Gastrocnemius medialis (tissue), 4 donors: Measurements from ENCODE around the gene CHN2.

Source experiments
- POLR2A ChIP-seq, 2 donors: fragments of 450-650 bp; IDR thresholded peaks; one replicate each; pipeline ENCODE4 v1.6.1; 2017; ENCODE audit warnings: antibody characterized with exemption in 2 of 2, mild to moderate bottlenecking in 2 of 2, moderate library complexity in 2 of 2
- TF ChIP-seq, protein P1 (sequence below), 5 experiments: fragments of 450-650 bp in 3 of 5; fragments of 200-600 bp in 2 of 5; sonication (generic) in 2 of 5; IDR thresholded peaks in 4 of 5; conservative IDR thresholded peaks in 1 of 5; 1 replicate in 4 of 5; 2 replicates in 1 of 5; pipeline ENCODE4 v1.5.1; 2016 to 2019; ENCODE audit warnings: antibody characterized with exemption in 5 of 5, mild to moderate bottlenecking in 3 of 5, moderate library complexity in 3 of 5

- TF ChIP-seq, protein P1, sequence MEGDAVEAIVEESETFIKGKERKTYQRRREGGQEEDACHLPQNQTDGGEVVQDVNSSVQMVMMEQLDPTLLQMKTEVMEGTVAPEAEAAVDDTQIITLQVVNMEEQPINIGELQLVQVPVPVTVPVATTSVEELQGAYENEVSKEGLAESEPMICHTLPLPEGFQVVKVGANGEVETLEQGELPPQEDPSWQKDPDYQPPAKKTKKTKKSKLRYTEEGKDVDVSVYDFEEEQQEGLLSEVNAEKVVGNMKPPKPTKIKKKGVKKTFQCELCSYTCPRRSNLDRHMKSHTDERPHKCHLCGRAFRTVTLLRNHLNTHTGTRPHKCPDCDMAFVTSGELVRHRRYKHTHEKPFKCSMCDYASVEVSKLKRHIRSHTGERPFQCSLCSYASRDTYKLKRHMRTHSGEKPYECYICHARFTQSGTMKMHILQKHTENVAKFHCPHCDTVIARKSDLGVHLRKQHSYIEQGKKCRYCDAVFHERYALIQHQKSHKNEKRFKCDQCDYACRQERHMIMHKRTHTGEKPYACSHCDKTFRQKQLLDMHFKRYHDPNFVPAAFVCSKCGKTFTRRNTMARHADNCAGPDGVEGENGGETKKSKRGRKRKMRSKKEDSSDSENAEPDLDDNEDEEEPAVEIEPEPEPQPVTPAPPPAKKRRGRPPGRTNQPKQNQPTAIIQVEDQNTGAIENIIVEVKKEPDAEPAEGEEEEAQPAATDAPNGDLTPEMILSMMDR (IDR thresholded peaks at IDR 0.05 in 4 of 5, conservative IDR thresholded peaks at IDR 0.05 in 1 of 5) = no peak
- TF ChIP-seq POLR2A (IDR thresholded peaks at IDR 0.05) = no peak
Measured at GRCh38 chr7:29193316-29194205, 1.0 kb upstream of the CHN2 start.
